ENCODE data around the gene SUGP2.

SUGP2 gene

GRCh38 chr19:18948976-18949356 is 84.4 kb downstream of the SUGP2 start:
- DNase-seq, result no peak

DNA sequence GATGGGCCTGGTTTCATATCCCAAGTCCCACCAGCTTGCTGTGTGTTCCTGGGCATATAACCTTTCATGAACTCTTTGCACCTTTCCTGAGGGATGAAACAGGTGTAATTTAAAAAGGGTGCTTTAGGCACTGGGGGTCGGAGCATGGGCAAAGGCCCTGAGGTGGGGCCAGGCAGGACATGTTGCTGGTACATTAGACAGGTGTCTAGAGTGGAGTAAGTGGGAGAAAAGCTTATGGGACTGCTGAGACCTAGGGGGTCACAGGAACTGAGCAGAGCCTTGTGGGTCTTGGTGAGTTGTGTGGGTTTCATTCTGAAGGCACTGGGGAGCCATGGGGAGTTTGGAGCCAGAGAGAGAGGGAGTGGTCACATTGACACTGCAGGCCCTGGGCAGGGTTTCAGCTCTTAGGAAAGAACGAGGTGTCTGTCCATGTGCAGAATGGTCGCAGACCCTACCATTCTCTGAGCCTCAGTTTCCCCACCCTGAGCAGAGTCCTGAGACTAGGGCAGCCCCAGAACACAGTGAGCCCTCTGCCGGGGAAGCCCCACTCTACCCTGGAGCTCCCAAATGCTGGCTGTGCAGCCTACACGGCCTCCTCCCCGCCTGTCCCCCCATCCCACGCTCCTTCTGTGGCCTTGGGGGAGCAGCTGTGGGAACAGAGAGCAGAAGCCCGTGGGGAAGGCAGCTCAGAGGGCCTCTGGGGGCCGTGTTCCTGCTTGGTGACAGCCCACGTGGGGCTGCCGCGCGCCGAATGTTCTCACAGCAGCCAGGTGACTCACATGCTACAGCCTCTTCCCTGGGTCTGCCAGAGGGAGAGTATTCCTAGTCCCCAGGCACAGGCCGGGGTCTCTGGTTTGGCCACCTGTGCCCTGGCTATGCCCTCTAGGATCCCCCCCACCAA is 85.0 kb downstream of the SUGP2 start:
- DNase-seq, result no peak

DNA sequence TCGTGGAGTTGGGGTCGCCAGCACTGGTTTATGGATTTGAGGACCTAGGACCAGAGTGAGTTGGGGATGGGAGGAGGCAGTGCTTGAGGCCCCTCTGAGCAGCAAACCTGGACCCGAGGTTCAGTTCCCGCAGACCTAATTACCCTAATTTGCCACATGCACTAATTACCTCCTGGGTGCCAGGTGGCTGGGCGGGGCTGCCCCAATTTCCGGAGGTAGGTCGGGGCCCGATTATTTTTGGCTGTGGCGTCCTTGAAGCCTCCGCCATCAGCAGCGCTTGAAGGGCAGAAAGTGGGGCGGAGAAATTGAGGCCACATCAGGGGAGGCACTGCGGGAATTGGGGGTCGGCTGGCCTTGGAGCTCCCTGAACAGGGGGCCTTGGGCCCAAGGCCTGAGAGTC is 86.4 kb downstream of the SUGP2 start:
- no peak for DNase-seq

DNA sequence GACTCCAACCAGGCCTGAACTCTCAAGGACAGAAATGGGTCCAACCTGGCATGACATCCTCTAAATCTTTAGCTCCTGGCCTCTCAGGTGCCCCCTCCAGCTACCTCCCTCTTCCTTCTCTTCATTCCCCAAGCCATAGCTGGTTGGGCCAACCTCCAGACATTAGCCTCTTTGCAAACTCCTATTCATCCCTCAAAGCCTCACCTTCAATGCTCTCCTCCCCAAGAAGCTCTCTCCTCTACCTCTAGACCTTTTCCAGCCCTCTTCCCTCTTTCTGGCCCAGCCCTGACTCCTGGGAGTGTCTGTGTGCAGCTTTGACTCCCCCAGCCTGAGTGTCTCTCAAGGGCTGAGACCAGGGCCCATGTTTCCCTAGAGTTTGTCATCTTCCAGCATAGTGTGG is 87.0 kb downstream of the SUGP2 start:
- DNase-seq, result no peak

DNA sequence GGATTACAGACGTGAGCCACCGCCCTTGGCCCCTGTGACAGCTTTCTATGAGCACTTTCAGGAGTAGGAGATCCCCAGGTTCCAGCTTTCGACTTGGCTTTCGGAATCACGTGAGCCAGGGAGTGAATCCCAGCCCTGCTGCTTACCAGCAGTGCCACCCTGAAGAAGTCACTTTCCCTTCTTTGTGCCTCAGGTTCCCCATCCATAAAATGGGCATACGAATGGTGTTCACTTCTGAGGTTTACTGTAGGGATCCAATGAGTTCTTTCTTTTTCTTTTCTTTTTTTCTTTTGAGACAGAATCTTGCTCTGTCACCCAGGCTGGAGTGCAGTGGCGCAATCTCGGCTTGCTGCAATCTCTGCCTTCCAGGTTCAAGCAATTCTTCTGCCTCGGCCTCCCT is 88.0 kb downstream of the SUGP2 start:
- DNase-seq, result no peak

- DNase-seq, result no peak
Observed at GRCh38 chr19:18943465-18943864, 89.9 kb downstream of the SUGP2 start.

GRCh38 chr19:18942692-18943091 is 90.6 kb downstream of the SUGP2 start:
- no peak for DNase-seq

- no peak for DNase-seq
Observed at GRCh38 chr19:18941628-18942354, 91.5 kb downstream of the SUGP2 start.

Data from CD4-positive, alpha-beta T cell treated with Interleukin-1 beta for 1 hour (primary cell).